Stimulated activated effector memory CD8-positive, alpha-beta T cell treated with anti-CD3 and anti-CD28 coated beads, Interleukin-12 subunit alpha, Interleukin-12 subunit beta, amount 100 ng/mL, for 72 hours (primary cell): ENCODE measurements around the gene FAM107B.

Experiments
- ATAC-seq: fragments of 150-1000 bp; cut with Tn5 transposase; 2 replicates; pipeline ENCODE4 v1.10.0; 2021
- DNase-seq, 2 donors: peaks; one replicate each; pipeline ENCODE4 v3.0.0; 2021 to 2022; ENCODE audit warnings: low spot score in 2 of 2
- H3K27ac Mint-ChIP-seq: one replicate; pipeline ENCODE4 v1.8.0; 2022; ENCODE audit warnings: mild to moderate bottlenecking, mixed read lengths
- H3K36me3 Mint-ChIP-seq: one replicate; pipeline ENCODE4 v1.8.0; 2022; ENCODE audit warnings: mild to moderate bottlenecking, mixed read lengths
- H3K4me1 Mint-ChIP-seq: one replicate; pipeline ENCODE4 v1.8.0; 2022; ENCODE audit warnings: mixed read lengths
- H3K4me3 Mint-ChIP-seq: one replicate; pipeline ENCODE4 v1.8.0; 2022; ENCODE audit warnings: mild to moderate bottlenecking, mixed read lengths
- H3K9me3 Mint-ChIP-seq: one replicate; pipeline ENCODE4 v1.8.0; 2022; ENCODE audit warnings: mixed read lengths

Gene FAM107B

DNA sequence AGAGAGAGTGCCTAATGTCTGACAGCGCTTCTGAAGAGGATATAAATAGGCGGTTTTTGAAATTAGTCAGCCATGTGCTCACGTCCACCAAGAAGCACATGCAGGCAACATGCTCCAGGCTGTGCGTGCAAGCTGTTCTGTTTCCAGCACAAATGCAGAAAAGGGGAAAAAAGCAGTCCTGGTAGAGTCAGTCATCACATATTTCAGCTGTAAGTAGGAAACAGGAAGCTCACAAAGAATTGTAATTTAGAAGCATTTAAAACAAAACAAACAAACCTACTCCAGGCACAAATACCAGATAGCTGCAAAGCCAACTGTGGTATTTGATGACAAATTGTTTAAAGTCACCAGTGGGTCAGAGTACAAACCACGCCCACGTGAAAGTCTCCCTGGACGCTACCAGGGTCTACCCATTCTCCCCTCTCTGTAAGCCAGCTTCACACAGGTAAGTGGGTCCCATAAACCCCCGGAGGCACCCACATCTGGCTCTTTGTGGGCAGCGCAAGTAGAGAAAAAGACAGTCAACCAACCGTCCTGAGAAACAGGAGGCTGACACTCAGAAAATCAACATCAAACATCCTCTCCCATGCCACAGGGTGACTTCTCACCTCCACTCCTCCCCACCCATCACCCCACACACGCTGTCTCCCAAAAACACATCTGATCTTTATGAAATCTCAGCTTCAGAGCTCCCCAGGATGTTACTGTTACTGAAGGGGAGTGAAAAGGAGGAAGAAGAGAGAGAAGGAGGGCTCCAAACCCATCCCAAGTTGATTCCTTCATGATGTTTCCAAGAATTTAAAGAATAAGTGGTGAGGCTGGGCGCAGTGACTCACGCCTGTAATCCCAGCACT is 186.4 kb downstream of the FAM107B start:
- peak; percentile 88 for ATAC-seq
- Mint-ChIP-seq H3K9me3 (no peaks in the 10 kb centered on the region), H3K36me3 (peaks cover 98% of the 10 kb centered on the region), H3K4me1 (peaks cover 91% of the 10 kb centered on the region), H3K27ac (peak overlapping the region; percentile 95), H3K4me3 (peak overlapping the region; percentile 70)
- DNase-seq = no peak

DNA sequence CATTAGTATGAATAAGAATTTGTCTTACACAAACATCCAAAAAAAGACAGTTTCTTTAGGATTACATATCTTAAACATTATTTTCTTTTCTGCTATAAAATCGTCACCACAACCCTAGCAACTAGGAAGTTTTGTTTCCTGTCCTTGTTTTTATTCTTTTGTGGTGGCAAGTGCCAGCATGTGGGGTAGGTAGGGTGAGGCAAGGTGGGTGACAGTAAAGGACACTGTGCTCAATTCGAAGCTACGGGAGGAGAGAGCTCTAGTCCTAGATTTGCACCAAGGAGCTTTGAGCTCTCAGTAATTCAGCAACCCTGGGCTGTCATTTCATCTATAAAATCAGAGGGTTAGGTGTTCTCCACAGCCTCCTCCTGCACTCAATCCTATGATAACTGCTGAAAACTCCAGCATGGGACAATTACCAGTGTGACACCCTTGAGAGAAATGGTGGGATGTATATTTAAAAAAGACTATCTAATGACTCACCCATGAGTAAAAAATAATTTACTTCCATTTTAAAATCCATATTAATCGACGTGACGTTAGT is 187.1 kb downstream of the FAM107B start:
- peaks cover 94% of the 10 kb centered on the region for H3K4me1 Mint-ChIP-seq
- DNase-seq = no peak
- peak; percentile 2 for ATAC-seq
- peak overlapping the region; percentile 70 for H3K4me3 Mint-ChIP-seq
- no peaks in the 10 kb centered on the region for H3K9me3 Mint-ChIP-seq
- peak overlapping the region; percentile 95 for H3K27ac Mint-ChIP-seq
- H3K36me3 Mint-ChIP-seq = peaks cover 96% of the 10 kb centered on the region

DNA sequence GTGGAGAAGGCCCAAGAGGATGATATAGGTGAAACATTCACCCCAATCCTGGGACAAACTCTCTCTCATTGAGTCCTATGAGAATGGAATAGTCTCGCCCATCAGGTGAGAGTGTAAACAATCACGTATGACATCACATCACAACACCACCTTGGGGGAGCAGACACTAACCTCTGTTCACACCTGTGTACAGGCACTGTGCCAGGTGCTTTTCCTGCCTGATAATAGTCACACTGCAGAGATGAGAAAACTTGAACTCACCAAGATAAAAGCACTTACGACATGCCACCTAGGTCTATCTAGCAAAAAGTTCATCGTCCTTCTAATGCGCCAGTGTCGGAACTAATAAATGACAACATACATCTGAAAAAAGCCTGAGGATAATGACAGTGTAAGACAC is 187.8 kb downstream of the FAM107B start:
- peak overlapping the region; percentile 70 for H3K4me3 Mint-ChIP-seq
- no peaks in the 10 kb centered on the region for H3K9me3 Mint-ChIP-seq
- H3K27ac Mint-ChIP-seq = peak overlapping the region; percentile 95
- no peak for DNase-seq
- no peak for ATAC-seq
- peaks cover 89% of the 10 kb centered on the region for H3K4me1 Mint-ChIP-seq
- H3K36me3 Mint-ChIP-seq = peaks cover 92% of the 10 kb centered on the region

DNA sequence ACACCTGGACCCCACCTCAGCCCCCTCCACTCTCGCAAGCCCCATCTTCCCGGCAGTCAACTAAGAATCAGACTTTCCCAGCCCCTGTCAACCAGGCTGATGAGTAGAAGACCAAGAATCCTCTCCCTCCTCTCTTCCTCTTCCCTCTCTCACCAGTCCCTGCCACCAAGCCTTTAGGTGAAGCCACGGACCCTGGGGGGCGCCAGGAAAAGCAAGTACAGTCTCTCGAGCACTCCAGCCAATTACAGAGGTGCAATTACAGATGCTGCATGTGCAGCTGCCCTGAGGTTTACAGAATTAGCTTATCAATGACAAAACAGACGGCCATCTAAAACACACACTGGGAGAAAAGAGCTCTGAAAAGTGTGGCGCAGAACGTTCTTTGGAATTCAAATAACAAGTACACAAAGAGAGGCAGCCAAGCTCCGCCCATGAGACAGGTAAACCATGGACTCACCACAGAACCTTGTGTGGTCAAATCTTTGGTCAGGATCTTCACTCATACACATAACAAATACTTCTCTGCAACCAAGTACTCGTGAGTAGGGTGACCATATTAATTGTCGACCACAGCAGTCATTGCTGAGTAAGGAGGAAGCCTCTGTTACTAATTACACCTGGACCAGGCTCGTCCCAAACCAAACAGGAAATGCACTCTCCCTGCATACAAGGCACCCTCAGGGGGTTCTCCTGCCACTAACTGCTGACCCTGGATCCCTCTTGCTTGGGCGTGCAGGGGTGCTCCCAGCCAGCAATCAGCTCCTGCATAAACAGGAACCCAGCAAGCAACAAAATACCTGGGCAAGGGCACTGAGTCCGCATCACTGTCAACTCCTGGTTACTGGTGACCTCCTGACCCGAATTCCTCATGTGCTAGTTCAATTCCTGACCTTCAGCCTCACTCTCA is 189.2 kb downstream of the FAM107B start:
- Mint-ChIP-seq H3K4me1 (peaks cover 91% of the 10 kb centered on the region), H3K4me3 (peak overlapping the region; percentile 70), H3K9me3 (no peaks in the 10 kb centered on the region), H3K27ac (peak overlapping the region; percentile 95), H3K36me3 (peaks cover 89% of the 10 kb centered on the region)
- DNase-seq (no peak), ATAC-seq (no peak)

DNA sequence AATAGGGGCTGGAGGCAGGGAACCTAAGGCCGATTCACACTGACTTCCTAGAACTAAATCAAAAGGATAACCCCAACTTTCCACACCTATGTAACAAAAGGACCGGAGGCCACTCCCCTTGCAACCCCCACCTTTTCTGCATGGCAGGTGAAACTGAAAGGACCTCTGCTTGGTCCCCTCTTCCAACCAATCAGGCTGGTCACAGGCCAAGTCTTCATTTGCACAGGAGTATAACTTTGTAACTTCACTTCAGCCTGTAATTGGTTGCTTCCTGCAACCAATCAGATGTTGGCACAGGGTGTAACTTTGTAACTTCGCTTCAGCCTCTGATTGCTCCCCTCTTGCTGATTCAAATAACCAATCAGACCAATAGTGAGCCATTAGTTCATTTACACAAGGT is 190.0 kb downstream of the FAM107B start:
- peaks cover 86% of the 10 kb centered on the region for H3K36me3 Mint-ChIP-seq
- no peak for DNase-seq
- ATAC-seq = no peak
- H3K4me3 Mint-ChIP-seq = peak overlapping the region; percentile 70
- peak overlapping the region; percentile 95 for H3K27ac Mint-ChIP-seq
- peaks cover 87% of the 10 kb centered on the region for H3K4me1 Mint-ChIP-seq
- no peaks in the 10 kb centered on the region for H3K9me3 Mint-ChIP-seq

DNA sequence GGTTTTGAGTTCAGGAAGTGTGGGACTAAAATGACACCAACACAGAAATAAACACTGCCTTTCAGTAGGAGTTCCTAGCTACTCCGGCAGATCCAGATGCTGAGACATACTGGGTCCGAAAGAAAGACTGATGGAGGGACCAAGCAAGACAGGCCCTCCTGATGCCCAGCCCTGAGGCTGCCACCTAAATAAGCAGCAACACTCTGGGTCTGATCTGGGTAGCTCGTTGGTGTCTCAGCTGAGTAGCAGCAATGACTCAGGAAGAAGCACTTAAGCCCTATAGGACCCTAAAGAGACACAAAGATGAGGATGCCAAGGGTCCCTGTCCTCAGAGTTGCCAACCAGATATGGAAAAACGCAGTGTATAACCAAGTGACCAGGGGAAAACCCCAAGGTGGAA is 190.7 kb downstream of the FAM107B start:
- Mint-ChIP-seq H3K27ac (peak overlapping the region; percentile 95), H3K4me1 (peaks cover 80% of the 10 kb centered on the region)
- peak; percentile 37 for ATAC-seq

DNA sequence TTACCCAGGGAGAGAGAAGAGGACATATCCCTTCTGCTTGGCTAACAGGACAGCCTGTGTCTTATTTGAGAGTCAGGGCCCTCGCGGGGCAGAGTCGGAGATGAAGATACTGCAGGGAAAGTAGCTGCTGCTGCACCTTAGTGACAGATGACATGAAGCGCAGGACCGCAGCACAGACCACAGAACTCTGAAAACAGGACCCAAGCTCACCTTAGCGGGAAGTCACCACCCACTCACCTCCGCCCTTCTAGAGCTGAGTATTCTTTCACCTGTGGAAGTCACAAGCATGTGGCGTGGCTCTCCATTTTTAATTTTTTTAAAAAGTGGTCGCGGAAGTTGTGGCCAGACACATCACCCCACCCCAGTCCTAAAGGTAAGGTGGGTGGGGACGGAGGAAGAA is 191.4 kb downstream of the FAM107B start:
- peaks cover 73% of the 10 kb centered on the region for H3K4me1 Mint-ChIP-seq
- peak overlapping the region; percentile 70 for H3K4me3 Mint-ChIP-seq
- H3K36me3 Mint-ChIP-seq = peaks cover 77% of the 10 kb centered on the region
- H3K9me3 Mint-ChIP-seq = no peaks in the 10 kb centered on the region
- DNase-seq (no peak), ATAC-seq (peak; percentile 76)
- peak overlapping the region; percentile 95 for H3K27ac Mint-ChIP-seq

More for the DNA sequence above, 190.7 kb downstream of the FAM107B start:
- DNase-seq = no peak
- Mint-ChIP-seq H3K36me3 (peaks cover 79% of the 10 kb centered on the region), H3K9me3 (no peaks in the 10 kb centered on the region), H3K4me3 (peak overlapping the region; percentile 70)

DNA sequence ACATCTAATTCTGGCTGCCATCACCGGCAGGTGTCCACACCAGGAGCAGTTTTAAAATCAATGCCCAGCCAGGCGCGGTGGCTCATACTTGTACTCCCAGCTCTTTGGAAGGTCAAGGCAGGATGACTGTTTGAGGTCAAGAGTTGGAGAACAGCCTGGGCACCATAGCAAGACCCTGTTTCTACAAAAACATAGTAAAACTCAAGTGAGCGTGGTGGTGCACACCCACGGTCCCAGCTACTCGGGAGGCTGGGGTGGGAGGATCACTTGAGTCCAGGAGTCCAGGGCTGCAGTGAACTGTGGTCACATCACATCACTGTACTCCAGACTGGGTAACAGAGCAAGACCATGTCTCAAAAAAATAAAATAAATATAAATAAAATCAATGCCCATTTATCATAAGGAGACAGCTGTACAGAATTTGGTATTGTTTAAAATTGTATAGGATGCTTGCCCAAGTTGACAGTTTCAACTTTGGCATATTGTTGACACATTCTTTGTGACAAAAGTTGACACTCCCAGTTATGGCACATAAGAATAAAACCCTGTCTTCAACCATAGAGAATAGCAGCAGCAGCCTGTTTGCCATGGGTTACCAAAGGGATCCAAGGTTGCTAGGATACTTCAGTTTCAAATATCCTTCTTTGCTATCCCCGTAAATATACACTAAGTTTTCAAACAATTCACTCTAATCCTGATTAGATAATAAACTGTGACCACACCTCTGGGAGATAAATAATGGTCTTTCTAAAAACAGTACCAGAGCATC is 193.0 kb downstream of the FAM107B start:
- H3K4me1 Mint-ChIP-seq = peaks cover 58% of the 10 kb centered on the region
- H3K9me3 Mint-ChIP-seq = no peaks in the 10 kb centered on the region
- peaks cover 77% of the 10 kb centered on the region for H3K36me3 Mint-ChIP-seq
- ATAC-seq = no peak
- no peak for DNase-seq
- H3K27ac Mint-ChIP-seq = peak overlapping the region; percentile 63
- no peak overlapping the region for H3K4me3 Mint-ChIP-seq

DNA sequence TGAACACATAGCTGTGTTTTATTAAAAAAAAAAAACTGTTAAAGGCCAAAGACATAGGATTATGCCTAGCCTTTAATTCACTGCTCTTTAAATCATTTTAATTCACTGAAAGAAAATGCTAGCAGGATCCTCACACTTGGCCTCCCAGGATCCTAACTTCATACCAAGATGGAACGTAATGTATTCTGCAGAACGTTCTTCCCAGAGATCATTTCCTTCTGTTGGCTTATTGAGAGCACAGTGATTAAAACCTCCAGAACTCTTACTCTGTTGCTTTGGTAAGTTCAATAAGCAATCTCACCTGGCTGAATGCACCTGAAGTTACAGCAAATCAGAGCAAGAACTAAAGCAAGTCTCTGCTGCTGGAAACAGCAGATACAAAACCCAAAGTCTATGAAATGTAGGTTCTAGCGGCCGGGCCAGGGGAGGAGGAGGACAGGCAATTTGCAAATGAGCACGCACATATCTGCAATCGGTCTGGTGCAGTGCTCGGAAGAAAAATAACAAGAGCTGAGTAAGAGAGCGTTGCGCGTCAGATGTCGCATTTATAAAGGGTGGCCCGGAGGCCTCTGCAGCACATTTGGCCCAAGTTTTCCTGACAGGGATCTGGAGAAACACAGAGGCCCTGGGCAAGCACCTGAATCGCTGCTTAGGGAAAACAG is 193.9 kb downstream of the FAM107B start:
- Mint-ChIP-seq H3K9me3 (no peaks in the 10 kb centered on the region), H3K4me3 (no peak overlapping the region), H3K36me3 (peaks cover 77% of the 10 kb centered on the region), H3K4me1 (peaks cover 52% of the 10 kb centered on the region), H3K27ac (peak overlapping the region; percentile 63)
- no peak for ATAC-seq
- no peak for DNase-seq

DNA sequence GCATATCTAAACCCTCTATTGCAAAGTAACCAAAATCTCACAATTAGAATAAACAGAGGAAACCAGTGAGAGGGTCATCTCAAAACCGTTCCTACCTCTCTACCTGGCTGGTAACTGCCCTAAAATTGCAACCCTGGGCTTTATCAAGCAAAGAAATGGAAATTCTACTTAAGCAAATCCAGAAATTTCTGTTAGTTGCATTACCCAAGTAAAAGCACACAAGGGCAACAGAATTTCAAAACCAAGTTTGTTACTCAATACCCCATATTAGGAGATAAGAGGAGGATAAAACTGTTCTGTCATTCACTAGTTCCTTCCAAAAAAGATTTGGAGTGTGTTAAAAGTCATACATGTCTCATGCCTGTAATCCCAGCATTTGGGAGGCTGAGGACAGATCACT is 195.3 kb downstream of the FAM107B start:
- ATAC-seq (no peak), DNase-seq (no peak)
- Mint-ChIP-seq H3K36me3 (peaks cover 70% of the 10 kb centered on the region), H3K9me3 (no peaks in the 10 kb centered on the region), H3K4me1 (peaks cover 45% of the 10 kb centered on the region), H3K4me3 (no peak overlapping the region), H3K27ac (peak overlapping the region; percentile 17)

DNA sequence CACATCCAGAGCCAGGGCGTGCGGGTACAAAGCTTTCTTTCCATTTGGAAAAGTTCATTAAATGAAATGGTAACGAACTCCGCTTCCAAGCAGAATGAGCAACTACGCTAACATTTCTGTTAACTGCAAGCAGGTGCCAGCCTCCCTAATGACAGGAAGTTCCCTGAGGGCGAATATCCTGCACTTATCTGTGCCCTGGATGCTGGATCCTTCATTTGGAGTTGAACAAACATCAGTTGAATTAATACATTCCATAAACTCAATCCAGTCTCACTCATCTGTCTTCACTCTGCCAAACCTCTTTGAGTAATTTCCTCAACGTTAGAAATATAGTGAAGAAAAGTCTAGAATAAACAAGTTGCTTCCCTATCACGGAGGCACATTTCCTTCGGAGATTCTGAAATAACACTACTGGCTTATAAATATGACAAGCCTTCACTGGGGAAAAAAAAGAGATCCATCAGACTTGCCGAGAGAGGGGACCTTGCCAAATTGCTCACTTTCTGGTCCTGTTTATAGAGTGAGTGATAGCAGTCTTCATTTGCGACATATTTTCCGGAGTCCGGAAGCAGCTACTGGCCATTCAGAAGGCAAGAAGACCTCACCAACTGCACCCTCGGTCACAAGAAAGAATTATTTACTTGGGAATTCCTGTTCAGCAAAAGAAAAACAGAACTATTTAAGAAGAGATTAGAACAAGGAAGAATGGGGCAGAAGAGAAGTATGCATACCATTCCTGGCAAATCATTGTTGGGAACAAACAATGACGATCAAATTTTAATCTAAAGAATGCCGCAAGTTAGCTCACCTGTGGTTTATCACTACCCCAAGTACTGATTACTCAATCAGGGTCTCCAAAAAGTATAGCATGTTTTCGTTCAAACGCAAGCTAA is 196.4 kb downstream of the FAM107B start:
- Mint-ChIP-seq H3K4me1 (peaks cover 34% of the 10 kb centered on the region), H3K9me3 (no peaks in the 10 kb centered on the region), H3K36me3 (peaks cover 69% of the 10 kb centered on the region), H3K4me3 (no peak overlapping the region), H3K27ac (peak overlapping the region; percentile 43)
- DNase-seq (no peak), ATAC-seq (no peak)

DNA sequence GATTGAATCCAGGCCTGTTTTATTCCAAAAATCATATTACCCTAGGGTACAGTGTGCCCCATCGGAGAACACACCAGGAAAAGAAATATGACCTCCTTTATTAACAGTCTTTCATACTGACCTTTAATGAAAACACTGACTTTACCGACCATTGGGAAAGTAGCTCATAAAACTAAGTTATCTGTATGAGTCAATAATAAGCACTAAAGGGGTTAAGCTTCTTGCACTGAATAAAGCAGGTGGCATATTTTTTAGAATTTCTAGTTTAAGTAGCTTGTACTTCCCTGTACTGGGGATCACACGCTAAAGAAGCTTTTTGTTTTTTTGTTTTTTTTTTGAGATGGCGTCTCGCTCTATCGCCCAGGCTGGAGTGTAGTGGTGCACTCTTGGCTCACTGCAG is 199.8 kb downstream of the FAM107B start:
- H3K4me1 Mint-ChIP-seq = peaks cover 37% of the 10 kb centered on the region
- H3K9me3 Mint-ChIP-seq = no peaks in the 10 kb centered on the region
- H3K36me3 Mint-ChIP-seq = peaks cover 51% of the 10 kb centered on the region
- no peak for DNase-seq
- H3K27ac Mint-ChIP-seq = peak overlapping the region; percentile 43
- H3K4me3 Mint-ChIP-seq = no peak overlapping the region
- ATAC-seq = no peak

DNA sequence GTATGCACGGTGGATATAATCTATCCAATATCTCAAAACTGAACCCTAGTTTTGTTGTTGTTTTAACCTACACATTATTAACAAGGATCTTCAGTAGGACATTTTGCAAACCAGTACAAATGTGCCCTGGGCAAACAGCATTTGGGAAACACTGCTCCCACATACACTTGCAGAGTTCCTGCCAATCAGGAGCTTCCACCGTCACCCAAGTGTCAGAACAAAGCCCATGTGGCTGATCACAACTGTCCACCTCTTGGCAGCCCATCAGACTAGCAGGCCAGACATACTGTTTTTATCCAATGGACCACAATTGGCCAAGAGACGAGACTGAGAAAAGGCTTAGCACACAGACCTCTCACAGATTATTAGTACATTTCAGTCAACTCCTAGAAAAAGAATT is 200.4 kb downstream of the FAM107B start:
- Mint-ChIP-seq H3K4me3 (no peak overlapping the region), H3K36me3 (peaks cover 51% of the 10 kb centered on the region), H3K9me3 (no peaks in the 10 kb centered on the region), H3K4me1 (peaks cover 43% of the 10 kb centered on the region), H3K27ac (peak overlapping the region; percentile 43)
- no peak for DNase-seq
- ATAC-seq = no peak
